ENCODE results near the gene SPECC1L. TPM values are rescaled to one million over a fixed set of nuclear protein-coding genes. Genes with fewer than 3 reads are reported as not detected.

Gene SPECC1L
- total RNA-seq, 1 experiment from 2014 or later, result 52.2 TPM

- Mint-ChIP-seq H3K27ac (ENCODE audit: unreplicated experiment) (no peak overlapping the region), H3K4me3 (ENCODE audit: low read depth, unreplicated experiment) (no peak overlapping the region), H3K4me1 (ENCODE audit: low read depth, unreplicated experiment) (no peaks in the 10 kb centered on the region), H3K36me3 (ENCODE audit: insufficient read depth, unreplicated experiment) (peaks cover 15% of the 10 kb centered on the region), H3K27me3 (ENCODE audit: unreplicated experiment) (peaks cover 59% of the 10 kb centered on the region), H3K9me3 (ENCODE audit: low read depth, unreplicated experiment) (no peaks in the 10 kb centered on the region)
- DNase-seq, result no peak
- no TSS peak for BruUV-seq (replicated peaks)
- intact Hi-C loops (cut with micrococcal nuclease; ENCODE audit: unreplicated experiment), result no loop called here
- no peak for TF ChIP-seq CTCF (IDR thresholded peaks at IDR 0.05; ENCODE audit: unreplicated experiment)
- CTCF ChIA-PET, result no interaction called here
Observed at GRCh38 chr22:24426436-24426835, 155.8 kb downstream of the SPECC1L start.

- no TSS peak for BruUV-seq (replicated peaks)
- Mint-ChIP-seq H3K27me3 (ENCODE audit: unreplicated experiment) (peaks cover 57% of the 10 kb centered on the region), H3K4me1 (ENCODE audit: low read depth, unreplicated experiment) (peaks cover under 1% of the 10 kb centered on the region), H3K27ac (ENCODE audit: unreplicated experiment) (no peak overlapping the region), H3K9me3 (ENCODE audit: low read depth, unreplicated experiment) (no peaks in the 10 kb centered on the region), H3K4me3 (ENCODE audit: low read depth, unreplicated experiment) (no peak overlapping the region), H3K36me3 (ENCODE audit: insufficient read depth, unreplicated experiment) (peaks cover 15% of the 10 kb centered on the region)
- CTCF ChIA-PET, result interaction anchor here (1.0 kb wide), 1 partner anchor 8 kb away, joined by 3 read pairs; no protein-coding TSS in a partner anchor
- no peak for TF ChIP-seq CTCF (IDR thresholded peaks at IDR 0.05; ENCODE audit: unreplicated experiment)
- DNase-seq, result no peak
- intact Hi-C loops (cut with micrococcal nuclease; ENCODE audit: unreplicated experiment), result no loop called here
Observed at GRCh38 chr22:24426851-24427499, 156.3 kb downstream of the SPECC1L start.

DNA sequence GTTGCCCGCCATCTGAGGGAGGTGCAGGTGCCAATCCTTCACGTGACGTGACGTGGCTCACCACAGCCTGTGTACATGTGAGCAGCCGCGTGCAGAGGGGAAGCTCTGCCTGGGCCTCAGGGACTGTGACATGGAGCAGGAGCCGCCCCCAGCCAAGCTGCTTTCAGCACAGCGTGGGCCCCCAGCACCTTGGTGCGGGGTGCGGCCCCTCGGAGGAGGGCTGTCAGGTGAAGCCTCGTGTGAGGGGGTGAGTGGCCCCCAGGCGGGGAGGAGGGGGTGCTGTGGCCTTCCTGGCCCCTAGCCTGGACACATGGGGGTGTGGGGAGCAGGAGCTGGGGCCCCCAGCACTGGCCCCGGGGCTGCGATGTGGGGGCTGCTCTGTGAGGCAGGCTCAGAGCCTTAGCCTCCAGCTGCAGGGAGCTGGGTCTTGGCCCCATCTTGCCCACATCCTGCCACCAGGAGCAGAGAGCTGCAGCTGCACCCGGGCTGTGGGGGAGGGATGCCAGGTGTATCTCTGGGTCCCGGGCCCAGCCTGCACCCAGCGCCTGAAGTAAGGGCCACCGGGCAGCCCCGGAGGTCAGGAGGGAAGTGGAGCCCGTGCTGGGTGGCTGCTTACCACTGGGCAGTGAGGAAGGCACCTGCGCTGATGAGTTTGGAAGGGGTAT is 157.0 kb downstream of the SPECC1L start, which contains the start of gene ADORA2A:
Gene ADORA2A (plus strand): TSS at position 100 of the 665 bp plus-strand sequence. CDS start 5,806 bp downstream, outside the sequence.
- Mint-ChIP-seq H3K4me3 (ENCODE audit: low read depth, unreplicated experiment) (no peak within 1 kb of the TSS), H3K36me3 (ENCODE audit: insufficient read depth, unreplicated experiment) (peaks cover 10% of the 10 kb centered on the region), H3K27ac (ENCODE audit: unreplicated experiment) (no peak within 1 kb of the TSS), H3K4me1 (ENCODE audit: low read depth, unreplicated experiment) (peaks cover 7% of the 10 kb centered on the region), H3K9me3 (ENCODE audit: low read depth, unreplicated experiment) (no peaks in the 10 kb centered on the region), H3K27me3 (ENCODE audit: unreplicated experiment) (peaks cover 50% of the 10 kb centered on the region)
- intact Hi-C loops (cut with micrococcal nuclease; ENCODE audit: unreplicated experiment), result no loop called here
- BruUV-seq (replicated peaks), result no TSS peak
- CTCF ChIA-PET, result interaction anchor here (1.0 kb wide), 1 partner anchor 9 kb away, joined by 3 read pairs; no protein-coding TSS in a partner anchor
- DNase-seq, result no peak
- no peak for TF ChIP-seq CTCF (IDR thresholded peaks at IDR 0.05; ENCODE audit: unreplicated experiment)

DNA sequence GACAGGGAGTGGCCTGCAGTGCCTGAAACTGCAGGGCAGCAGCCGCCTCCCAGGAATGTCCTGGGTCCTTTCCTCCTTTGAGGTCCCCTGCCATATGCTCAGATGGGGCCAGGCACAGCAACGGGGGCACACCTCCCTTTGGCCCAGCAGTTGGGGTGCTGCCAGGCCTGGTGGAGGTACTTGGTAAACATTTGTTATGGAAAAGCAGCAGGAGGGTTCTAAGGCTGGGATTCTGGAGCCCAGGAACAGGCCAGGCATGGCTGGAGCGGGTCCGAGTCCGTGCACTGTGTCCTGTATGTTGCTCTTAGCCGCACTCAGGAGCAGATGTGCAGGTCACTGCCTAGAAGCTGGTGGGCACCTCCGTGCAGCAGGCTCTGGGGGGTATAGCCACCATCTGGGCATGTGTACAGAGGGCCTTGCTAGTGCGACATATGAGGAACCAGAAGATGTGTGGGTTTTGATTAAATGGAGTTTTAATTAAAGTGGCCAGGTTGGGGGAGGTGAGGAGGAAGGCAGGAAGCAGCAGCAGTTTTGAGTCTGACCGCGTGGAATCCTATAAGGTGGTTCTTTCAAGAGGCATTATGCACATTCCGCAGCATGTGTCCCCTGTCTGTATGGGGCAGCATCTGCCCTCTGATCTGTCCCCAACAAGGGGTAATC is 158.2 kb downstream of the SPECC1L start:
- no peak overlapping the region for H3K27ac Mint-ChIP-seq (ENCODE audit: unreplicated experiment)
- no TSS peak for BruUV-seq (replicated peaks)
- no peak for DNase-seq
- CTCF ChIA-PET, result no interaction called here
- H3K27me3 Mint-ChIP-seq (ENCODE audit: unreplicated experiment), result peaks cover 45% of the 10 kb centered on the region
- peaks cover 7% of the 10 kb centered on the region for H3K36me3 Mint-ChIP-seq (ENCODE audit: insufficient read depth, unreplicated experiment)
- TF ChIP-seq CTCF (IDR thresholded peaks at IDR 0.05; ENCODE audit: unreplicated experiment), result no peak
- no peak overlapping the region for H3K4me3 Mint-ChIP-seq (ENCODE audit: low read depth, unreplicated experiment)
- intact Hi-C loops (cut with micrococcal nuclease; ENCODE audit: unreplicated experiment), result no loop called here
- H3K9me3 Mint-ChIP-seq (ENCODE audit: low read depth, unreplicated experiment), result no peaks in the 10 kb centered on the region
- peaks cover 14% of the 10 kb centered on the region for H3K4me1 Mint-ChIP-seq (ENCODE audit: low read depth, unreplicated experiment)

All from Calu3 (cell line).